HUES64 (cell line): Measurements from ENCODE around the gene PRRX1.

Source experiments
- H3K27ac ChIP-seq: 2 replicates; pipeline ENCODE4 v1.7.0; 2013; ENCODE audit warnings: low read depth, low read length, inconsistent platforms
- H3K27me3 ChIP-seq: 2 replicates; pipeline ENCODE4 v1.6.1; 2013; ENCODE audit warnings: mild to moderate bottlenecking, low read length; ENCODE audit not compliant: insufficient read depth
- H3K36me3 ChIP-seq: 2 replicates; pipeline ENCODE4 v1.6.1; 2013; ENCODE audit warnings: mild to moderate bottlenecking, low read length; ENCODE audit not compliant: insufficient read depth
- H3K4me1 ChIP-seq: 2 replicates; pipeline ENCODE4 v1.6.1; 2013; ENCODE audit warnings: mild to moderate bottlenecking, low read length, moderate library complexity; ENCODE audit not compliant: insufficient read depth
- H3K4me3 ChIP-seq: 2 replicates; pipeline ENCODE4 v1.5.1; 2013; ENCODE audit warnings: mild to moderate bottlenecking, low read length, moderate library complexity
- H3K9ac ChIP-seq: 2 replicates; pipeline ENCODE4 v1.6.1; 2013; ENCODE audit warnings: mild to moderate bottlenecking, low read depth, low read length
- H3K9me3 ChIP-seq: 2 replicates; pipeline ENCODE4 v1.6.1; 2013; ENCODE audit warnings: low read depth, low read length; ENCODE audit not compliant: insufficient read depth
- WGBS: fragments of 150-250, 120-280 bp; methylation state at CpG from one replicate; pipeline ENCODE4 v1.1.7; 2013; ENCODE audit warnings: missing lambda C conversion rate; 5-methylcytosine and 5-hydroxymethylcytosine counted together

Gene PRRX1

DNA sequence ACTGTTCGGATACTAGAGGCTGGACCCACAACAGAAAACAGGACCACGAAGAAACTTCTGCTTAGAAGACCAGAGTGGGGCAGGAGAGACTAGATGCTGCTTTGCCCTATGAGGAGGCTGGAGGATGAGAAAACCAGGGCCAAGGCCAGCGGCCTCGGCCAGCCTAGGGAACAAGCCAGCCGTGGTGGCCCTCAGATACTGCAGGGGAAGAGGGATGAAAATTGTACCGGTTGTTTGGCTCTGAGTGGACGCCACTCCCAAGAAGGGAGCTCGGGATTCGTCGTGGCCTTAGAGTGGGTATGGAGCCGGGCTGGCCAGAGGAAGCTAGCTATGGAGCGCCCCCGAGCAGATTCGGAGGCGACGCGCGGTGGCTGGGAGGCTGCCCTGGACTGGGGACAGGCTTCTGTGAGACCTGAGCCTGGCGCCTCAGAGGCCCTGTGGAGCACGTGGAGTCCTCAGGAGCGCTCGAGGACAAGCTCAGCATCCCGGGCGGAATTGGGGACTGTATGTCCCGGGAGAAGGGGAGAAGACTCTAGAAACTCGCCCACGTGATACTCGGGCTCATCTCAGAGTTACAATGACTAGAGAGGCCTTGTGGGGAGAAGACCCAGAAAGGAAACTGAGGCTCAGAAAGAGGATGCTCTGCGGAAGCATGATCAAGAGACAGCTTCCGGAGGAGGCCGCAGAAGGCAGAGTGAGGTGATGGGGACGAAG, 2.8 kb downstream of the PRRX1 start:
- WGBS, result 79% methylated on average over 32 of the region's 32 CpGs
- peaks cover 100% of the 10 kb centered on the region for H3K27me3 ChIP-seq
- peaks cover 53% of the 10 kb centered on the region for H3K4me1 ChIP-seq
- H3K9me3 ChIP-seq, result no peaks in the 10 kb centered on the region
- H3K9ac ChIP-seq, result no peak overlapping the region
- no peak overlapping the region for H3K27ac ChIP-seq
- H3K4me3 ChIP-seq, result no peak overlapping the region
- no peaks in the 10 kb centered on the region for H3K36me3 ChIP-seq

DNA sequence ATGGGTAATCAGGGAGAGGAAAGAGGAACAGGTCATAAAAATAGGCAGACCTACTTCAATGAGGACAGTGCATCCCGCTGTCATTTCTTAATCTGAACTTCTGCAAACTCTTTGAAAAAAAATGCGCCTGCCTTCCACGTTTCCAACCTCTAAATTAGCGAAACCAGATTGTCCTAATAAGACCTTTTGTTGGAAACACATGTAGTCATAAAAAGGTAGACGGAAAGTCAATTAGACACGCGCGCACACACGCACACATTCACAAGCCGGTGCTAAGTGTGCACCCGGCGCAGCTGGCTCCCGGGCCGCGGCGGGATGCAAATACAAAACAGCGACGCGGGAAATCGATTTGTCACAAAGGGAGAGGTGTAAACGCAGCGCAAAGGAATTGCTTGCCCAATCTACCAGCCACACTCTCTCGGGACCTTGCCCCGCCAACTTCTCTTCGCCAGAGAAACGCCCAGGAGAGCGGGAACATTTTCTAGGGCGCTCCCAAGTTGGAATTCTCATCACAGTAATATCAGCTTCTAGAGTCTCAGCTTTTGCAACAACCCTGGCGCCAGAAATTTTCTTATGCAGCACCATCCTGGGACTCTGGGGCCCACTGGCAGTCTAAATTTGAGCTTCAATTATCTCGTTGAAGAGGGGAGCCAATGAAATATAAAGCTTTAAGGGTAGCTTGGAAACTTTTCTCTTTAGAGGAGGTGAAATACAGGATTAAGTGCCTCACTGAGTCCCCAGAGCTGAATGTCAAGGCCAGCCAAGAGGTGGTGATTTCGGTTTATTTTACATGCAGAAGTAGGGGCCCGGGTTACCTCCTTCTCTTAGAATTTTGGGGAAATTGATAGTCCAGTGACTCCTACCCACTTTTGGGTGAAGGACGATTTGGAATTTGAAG, 4.5 kb downstream of the PRRX1 start:
- Histone ChIP-seq H3K27ac (no peak overlapping the region), H3K4me3 (peak overlapping the region; percentile 20), H3K9me3 (no peaks in the 10 kb centered on the region), H3K27me3 (peaks cover 93% of the 10 kb centered on the region), H3K36me3 (no peaks in the 10 kb centered on the region), H3K4me1 (peaks cover 48% of the 10 kb centered on the region), H3K9ac (no peak overlapping the region)
- 55% methylated on average over 33 of the region's 33 CpGs for WGBS

DNA sequence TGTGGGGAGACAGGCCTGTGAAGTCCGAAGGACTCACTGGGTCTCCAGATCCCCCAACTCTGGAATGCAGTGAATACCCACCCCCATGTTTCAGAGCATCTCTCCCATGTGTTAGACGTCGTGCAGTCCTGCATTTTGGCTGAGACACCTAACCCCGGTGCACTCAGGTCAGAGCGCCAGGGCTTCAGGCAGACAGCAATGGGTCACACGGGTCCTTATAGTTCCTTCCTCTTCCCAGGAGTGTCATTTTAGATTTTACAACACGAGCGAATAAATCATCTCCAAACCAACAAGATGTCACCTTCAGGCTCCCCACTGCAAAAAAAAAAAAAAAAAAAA, 5.1 kb downstream of the PRRX1 start:
- Histone ChIP-seq H3K27me3 (peaks cover 90% of the 10 kb centered on the region), H3K27ac (no peak overlapping the region), H3K4me3 (0 out of 2 replicates have a peak overlapping the region, but pooled peaks have one; percentile 20), H3K4me1 (peaks cover 43% of the 10 kb centered on the region), H3K9me3 (no peaks in the 10 kb centered on the region), H3K9ac (no peak overlapping the region), H3K36me3 (no peaks in the 10 kb centered on the region)
- WGBS, result 62% methylated on average over 8 of the region's 8 CpGs

GRCh38 chr1:170669586-170670530, 5.9 kb downstream of the PRRX1 start:
- Histone ChIP-seq H3K27ac (no peak overlapping the region), H3K27me3 (peaks cover 82% of the 10 kb centered on the region), H3K36me3 (no peaks in the 10 kb centered on the region), H3K9ac (no peak overlapping the region), H3K4me1 (peaks cover 42% of the 10 kb centered on the region), H3K9me3 (no peaks in the 10 kb centered on the region), H3K4me3 (no peak overlapping the region)
- WGBS, result 69% methylated on average over 19 of the region's 22 CpGs

DNA sequence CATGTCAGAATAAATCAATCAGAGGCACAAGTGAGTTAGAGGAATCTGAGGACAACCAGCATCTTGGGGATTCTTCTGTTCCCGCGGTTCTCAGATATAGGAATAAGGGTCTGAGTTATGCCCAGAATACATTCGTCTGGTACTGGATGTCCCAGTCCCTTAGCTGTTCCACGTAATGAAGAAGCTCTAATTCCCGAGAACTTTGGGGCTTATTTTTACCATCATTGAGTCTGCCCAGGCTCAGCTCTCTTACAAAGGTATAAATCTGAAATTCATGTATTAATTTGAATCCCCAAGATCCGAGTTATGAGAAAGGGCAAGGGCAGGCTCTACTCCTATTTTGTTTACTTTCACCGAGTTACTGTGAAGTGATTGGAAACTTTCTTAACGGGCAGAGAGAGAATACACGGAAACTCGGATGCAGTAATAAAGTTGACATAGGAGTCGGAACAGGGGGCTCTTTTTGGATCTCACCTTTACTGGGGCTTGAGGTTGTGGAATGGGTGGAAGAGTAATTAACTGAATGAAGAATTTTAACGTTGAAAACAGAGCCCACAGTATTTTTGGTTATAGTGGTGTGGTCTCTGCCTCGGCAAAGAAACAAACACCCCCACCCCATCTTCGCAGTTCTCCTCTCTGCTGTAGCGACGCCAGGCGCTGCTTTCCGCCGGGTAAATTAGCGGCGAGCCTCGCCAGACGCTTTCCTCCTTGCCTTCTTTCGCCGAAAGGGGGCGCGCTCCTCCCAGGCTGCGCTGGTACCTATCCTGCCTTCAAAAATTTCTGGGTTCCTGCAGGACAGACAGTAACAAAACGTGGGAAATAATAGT, 7.1 kb downstream of the PRRX1 start:
- H3K9ac ChIP-seq, result no peak overlapping the region
- peaks cover 33% of the 10 kb centered on the region for H3K4me1 ChIP-seq
- H3K4me3 ChIP-seq, result peak overlapping the region; percentile 24; the same call in 1 of the 2 replicates
- WGBS, result 22% methylated on average over 28 of the region's 29 CpGs
- peaks cover 71% of the 10 kb centered on the region for H3K27me3 ChIP-seq
- H3K36me3 ChIP-seq, result no peaks in the 10 kb centered on the region
- H3K27ac ChIP-seq, result no peak overlapping the region
- H3K9me3 ChIP-seq, result no peaks in the 10 kb centered on the region

- no peak overlapping the region for H3K27ac ChIP-seq
- H3K36me3 ChIP-seq, result no peaks in the 10 kb centered on the region
- 86% methylated on average over 4 of the region's 4 CpGs for WGBS
- H3K9ac ChIP-seq, result no peak overlapping the region
- H3K9me3 ChIP-seq, result no peaks in the 10 kb centered on the region
- H3K4me1 ChIP-seq, result peaks cover 33% of the 10 kb centered on the region
- peaks cover 65% of the 10 kb centered on the region for H3K27me3 ChIP-seq
- no peak overlapping the region for H3K4me3 ChIP-seq
Measured at GRCh38 chr1:170671629-170671963, 7.7 kb downstream of the PRRX1 start.

GRCh38 chr1:170672316-170672715, 8.4 kb downstream of the PRRX1 start:
- Histone ChIP-seq H3K27ac (no peak overlapping the region), H3K4me1 (peaks cover 31% of the 10 kb centered on the region), H3K27me3 (peaks cover 58% of the 10 kb centered on the region), H3K9me3 (no peaks in the 10 kb centered on the region), H3K4me3 (no peak overlapping the region), H3K36me3 (no peaks in the 10 kb centered on the region), H3K9ac (no peak overlapping the region)
- WGBS, result 91% methylated on average over 2 of the region's 2 CpGs

GRCh38 chr1:170674239-170674638, 10.3 kb downstream of the PRRX1 start:
- no peak overlapping the region for H3K9ac ChIP-seq
- 93% methylated on average over 3 of the region's 3 CpGs for WGBS
- no peak overlapping the region for H3K4me3 ChIP-seq
- peaks cover 13% of the 10 kb centered on the region for H3K4me1 ChIP-seq
- no peaks in the 10 kb centered on the region for H3K9me3 ChIP-seq
- no peaks in the 10 kb centered on the region for H3K36me3 ChIP-seq
- H3K27ac ChIP-seq, result no peak overlapping the region
- H3K27me3 ChIP-seq, result peaks cover 38% of the 10 kb centered on the region

DNA sequence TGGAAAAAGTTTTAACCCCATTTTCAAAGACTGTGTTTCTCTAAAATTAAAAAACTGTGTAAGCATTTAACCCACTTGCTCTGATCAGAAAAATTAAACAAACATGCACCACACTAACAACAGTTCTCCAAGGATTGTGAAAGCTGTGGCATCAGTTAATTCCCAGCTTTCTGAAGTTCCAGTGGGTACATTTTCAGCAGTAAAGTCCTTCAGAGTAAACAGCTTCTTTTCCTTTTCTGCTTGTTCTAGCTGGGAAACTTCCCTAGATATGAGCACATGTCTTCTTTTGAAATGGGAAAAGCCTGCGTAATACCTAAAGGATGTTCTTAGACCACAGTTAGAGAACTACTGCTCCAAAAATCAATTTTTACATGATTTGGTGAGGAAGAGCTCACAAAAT, 11.1 kb downstream of the PRRX1 start:
- Histone ChIP-seq H3K4me3 (no peak overlapping the region), H3K9ac (no peak overlapping the region), H3K36me3 (no peaks in the 10 kb centered on the region), H3K27ac (no peak overlapping the region), H3K9me3 (no peaks in the 10 kb centered on the region), H3K27me3 (peaks cover 31% of the 10 kb centered on the region), H3K4me1 (peaks cover 6% of the 10 kb centered on the region)
- 100% methylated on average over 1 of the region's 1 CpG for WGBS

DNA sequence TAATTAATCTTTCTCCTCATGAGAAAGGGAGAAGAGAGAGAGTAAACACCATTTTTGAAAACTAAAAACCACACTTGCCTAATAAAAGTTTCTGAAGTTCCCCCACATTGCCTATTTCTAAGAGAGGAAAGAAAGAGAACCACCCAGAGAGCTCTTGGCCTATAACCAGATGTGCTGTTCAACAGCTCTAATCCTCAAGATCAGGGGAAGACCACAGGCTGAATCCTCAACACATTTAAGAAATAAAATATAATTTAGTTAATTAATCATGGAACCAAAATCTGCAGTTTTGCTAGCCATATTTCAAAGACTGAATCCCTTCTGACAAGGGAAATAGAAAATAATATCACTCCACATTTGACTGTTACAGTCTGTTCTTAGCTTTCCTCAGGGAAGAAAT, 11.9 kb downstream of the PRRX1 start:
- Histone ChIP-seq H3K9me3 (no peaks in the 10 kb centered on the region), H3K9ac (no peak overlapping the region), H3K27me3 (peaks cover 22% of the 10 kb centered on the region), H3K4me1 (peaks cover 3% of the 10 kb centered on the region; the same call in 1 of the 2 replicates), H3K27ac (no peak overlapping the region), H3K36me3 (no peaks in the 10 kb centered on the region), H3K4me3 (no peak overlapping the region)
